DOHH2 (cell line): ENCODE results near the gene ARHGAP35.

Experiments used
- H3F3A ChIP-seq: fragments of 200-600 bp; sonication (generic), shearing (Covaris generic); 2 replicates; pipeline ENCODE4 v1.6.0; 2016; ENCODE audit warnings: antibody characterized with exemption, mild to moderate bottlenecking; ENCODE audit not compliant: control insufficient read depth, insufficient read depth
- H3K27ac ChIP-seq: fragments of 200-600 bp; sonication (generic); 2 replicates; pipeline ENCODE4 v1.5.1; 2014; ENCODE audit warnings: low read depth, mild to moderate bottlenecking, low read length, moderate library complexity
- H3K27me3 ChIP-seq: fragments of 200-600 bp; sonication (generic); 2 replicates; pipeline ENCODE4 v1.6.1; 2014; ENCODE audit warnings: mild to moderate bottlenecking, low read length, mixed read lengths; ENCODE audit not compliant: control insufficient read depth
- H3K36me3 ChIP-seq: fragments of 200-600 bp; sonication (generic); 2 replicates; pipeline ENCODE4 v1.6.1; 2014; ENCODE audit warnings: mild to moderate bottlenecking, low read length, moderate library complexity, mixed read lengths; ENCODE audit not compliant: control insufficient read depth
- H3K4me1 ChIP-seq: fragments of 200-600 bp; sonication (generic); 2 replicates; pipeline ENCODE4 v1.6.1; 2014; ENCODE audit warnings: mild to moderate bottlenecking, low read length, mixed read lengths; ENCODE audit not compliant: control insufficient read depth
- H3K4me2 ChIP-seq: fragments of 200-600 bp; sonication (generic); 2 replicates; pipeline ENCODE4 v1.6.0; 2014; ENCODE audit warnings: mild to moderate bottlenecking, low read length, moderate library complexity
- H3K4me3 ChIP-seq: fragments of 200-600 bp; sonication (generic); 2 replicates; pipeline ENCODE4 v1.5.1; 2014; ENCODE audit warnings: mild to moderate bottlenecking, low read length, mixed read lengths
- H3K79me2 ChIP-seq: fragments of 200-600 bp; sonication (generic); 2 replicates; pipeline ENCODE4 v1.6.1; 2014; ENCODE audit warnings: mild to moderate bottlenecking, low read length, mixed read lengths; ENCODE audit not compliant: control insufficient read depth
- H3K9me2 ChIP-seq: fragments of 200-600 bp; sonication (generic); replicated peaks from 2 replicates; pipeline ENCODE4 v1.6.1; 2014; ENCODE audit warnings: mild to moderate bottlenecking, low read length, mixed read lengths; ENCODE audit not compliant: control insufficient read depth
- H3K9me3 ChIP-seq: fragments of 200-600 bp; sonication (generic); 2 replicates; pipeline ENCODE4 v1.6.1; 2014; ENCODE audit warnings: antibody characterized with exemption, low read length, mixed read lengths; ENCODE audit not compliant: control insufficient read depth, insufficient read depth
- H4K20me1 ChIP-seq: fragments of 200-600 bp; sonication (generic); 2 replicates; pipeline ENCODE4 v1.6.0; 2014; ENCODE audit warnings: low read depth, mild to moderate bottlenecking, antibody characterized with exemption, low read length, moderate library complexity; ENCODE audit not compliant: control insufficient read depth, insufficient read depth
- EZH2phosphoT487 ChIP-seq: fragments of 200-600 bp; sonication (generic); IDR thresholded peaks from 2 replicates; pipeline ENCODE4 v1.6.1; 2017; ENCODE audit warnings: borderline replicate concordance, mild to moderate bottlenecking, antibody characterized with exemption, low read length, moderate library complexity, mixed read lengths
- TF ChIP-seq, protein P1 (sequence below): fragments of 200-600 bp; sonication (generic); IDR thresholded peaks from one replicate; pipeline ENCODE4 v1.5.1; 2014; ENCODE audit warnings: antibody characterized with exemption, mild to moderate bottlenecking, low read depth, low read length; ENCODE audit not compliant: poor library complexity, severe bottlenecking

Gene ARHGAP35

GRCh38 chr19:46898731-46899130 is 37.9 kb downstream of the ARHGAP35 start:
- no peaks in the 10 kb centered on the region for H3K36me3 ChIP-seq
- TF ChIP-seq, protein P1, sequence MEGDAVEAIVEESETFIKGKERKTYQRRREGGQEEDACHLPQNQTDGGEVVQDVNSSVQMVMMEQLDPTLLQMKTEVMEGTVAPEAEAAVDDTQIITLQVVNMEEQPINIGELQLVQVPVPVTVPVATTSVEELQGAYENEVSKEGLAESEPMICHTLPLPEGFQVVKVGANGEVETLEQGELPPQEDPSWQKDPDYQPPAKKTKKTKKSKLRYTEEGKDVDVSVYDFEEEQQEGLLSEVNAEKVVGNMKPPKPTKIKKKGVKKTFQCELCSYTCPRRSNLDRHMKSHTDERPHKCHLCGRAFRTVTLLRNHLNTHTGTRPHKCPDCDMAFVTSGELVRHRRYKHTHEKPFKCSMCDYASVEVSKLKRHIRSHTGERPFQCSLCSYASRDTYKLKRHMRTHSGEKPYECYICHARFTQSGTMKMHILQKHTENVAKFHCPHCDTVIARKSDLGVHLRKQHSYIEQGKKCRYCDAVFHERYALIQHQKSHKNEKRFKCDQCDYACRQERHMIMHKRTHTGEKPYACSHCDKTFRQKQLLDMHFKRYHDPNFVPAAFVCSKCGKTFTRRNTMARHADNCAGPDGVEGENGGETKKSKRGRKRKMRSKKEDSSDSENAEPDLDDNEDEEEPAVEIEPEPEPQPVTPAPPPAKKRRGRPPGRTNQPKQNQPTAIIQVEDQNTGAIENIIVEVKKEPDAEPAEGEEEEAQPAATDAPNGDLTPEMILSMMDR = no peak
- no peak for TF ChIP-seq EZH2phosphoT487
- H3K4me2 ChIP-seq = no peak overlapping the region
- H3K4me1 ChIP-seq = peaks cover 61% of the 10 kb centered on the region
- no peaks in the 10 kb centered on the region for H3K27me3 ChIP-seq
- H3K4me3 ChIP-seq = no peak overlapping the region
- H3K79me2 ChIP-seq = peaks cover 98% of the 10 kb centered on the region
- peaks cover 7% of the 10 kb centered on the region; the same call in 1 of the 2 replicates for H4K20me1 ChIP-seq
- no peaks in the 10 kb centered on the region for H3K9me3 ChIP-seq
- no peak overlapping the region for H3K27ac ChIP-seq
- peaks cover 5% of the 10 kb centered on the region; the same call in 1 of the 2 replicates for H3F3A ChIP-seq
- no peaks in the 10 kb centered on the region for H3K9me2 ChIP-seq

GRCh38 chr19:46900341-46900740 is 39.5 kb downstream of the ARHGAP35 start:
- Histone ChIP-seq H4K20me1 (peaks cover 7% of the 10 kb centered on the region; the same call in 1 of the 2 replicates), H3K27ac (no peak overlapping the region), H3K9me2 (no peaks in the 10 kb centered on the region), H3K4me1 (peaks cover 53% of the 10 kb centered on the region), H3K4me3 (no peak overlapping the region), H3K27me3 (no peaks in the 10 kb centered on the region), H3K36me3 (no peaks in the 10 kb centered on the region), H3F3A (peaks cover 5% of the 10 kb centered on the region; the same call in 1 of the 2 replicates), H3K9me3 (no peaks in the 10 kb centered on the region), H3K4me2 (no peak overlapping the region), H3K79me2 (peaks cover 97% of the 10 kb centered on the region)
- no peak for TF ChIP-seq EZH2phosphoT487
- TF ChIP-seq, protein P1 = no peak

DNA sequence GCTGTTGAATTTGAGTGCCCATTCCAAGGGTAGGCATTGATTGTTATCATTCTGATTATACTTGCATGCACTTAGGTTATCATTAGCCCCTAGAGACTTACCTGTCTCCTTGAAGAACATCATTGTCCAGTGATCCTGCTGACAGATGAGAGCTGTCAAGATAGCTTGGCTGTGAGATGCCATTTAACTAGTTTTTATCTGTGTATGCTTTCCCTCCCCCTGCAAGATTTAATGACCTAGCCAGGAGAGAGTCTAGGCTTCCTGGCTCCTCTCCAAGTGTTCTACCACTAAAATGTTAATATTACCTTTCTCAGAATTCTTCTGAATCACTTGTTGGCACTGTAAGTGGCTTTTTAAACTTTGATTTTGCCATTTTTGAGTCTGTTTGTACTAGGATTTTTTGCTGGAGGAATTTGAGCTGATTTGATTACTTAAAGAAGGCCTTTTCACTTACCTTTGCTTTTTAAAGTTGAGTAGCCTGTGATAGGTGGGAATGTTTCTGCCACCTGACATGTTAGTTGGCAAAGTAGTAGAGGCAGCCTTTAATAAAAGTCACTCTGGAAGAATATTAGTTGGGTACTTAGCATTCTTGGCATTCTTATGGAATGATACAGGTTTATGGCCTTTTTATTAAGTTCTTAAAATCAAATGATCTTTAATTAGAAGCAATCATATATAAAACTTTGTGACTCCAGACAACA is 41.1 kb downstream of the ARHGAP35 start:
- peaks cover 96% of the 10 kb centered on the region for H3K79me2 ChIP-seq
- H4K20me1 ChIP-seq = peaks cover 7% of the 10 kb centered on the region; the same call in 1 of the 2 replicates
- H3K4me2 ChIP-seq = no peak overlapping the region
- no peak overlapping the region for H3K27ac ChIP-seq
- no peaks in the 10 kb centered on the region for H3K36me3 ChIP-seq
- no peaks in the 10 kb centered on the region for H3K9me3 ChIP-seq
- no peaks in the 10 kb centered on the region for H3F3A ChIP-seq
- no peaks in the 10 kb centered on the region for H3K9me2 ChIP-seq
- TF ChIP-seq, protein P1 = no peak
- H3K27me3 ChIP-seq = no peaks in the 10 kb centered on the region
- H3K4me3 ChIP-seq = no peak overlapping the region
- H3K4me1 ChIP-seq = peaks cover 38% of the 10 kb centered on the region
